H1 (cell line): ENCODE results near the gene ADM. TPM values are rescaled to one million over a fixed set of nuclear protein-coding genes. Genes with fewer than 3 reads are reported as not detected.

Experiments used
- ASH2L ChIP-seq: fragments of 200-600, 300-600 bp; sonication (generic); IDR thresholded peaks from one replicate; pipeline ENCODE4 v1.7.1; 2017; ENCODE audit warnings: low read length
- ATF2 ChIP-seq: IDR thresholded peaks from 2 replicates; pipeline ENCODE4 v1.6.1; 2012; ENCODE audit warnings: low read length, inconsistent platforms
- CBX5 ChIP-seq: fragments of 300-800, 300-1000 bp; sonication (generic); IDR thresholded peaks from 2 replicates; pipeline ENCODE4 v1.7.1; 2016; ENCODE audit warnings: antibody characterized with exemption, low read length, low read depth
- CTBP2 ChIP-seq: IDR thresholded peaks from 2 replicates; pipeline ENCODE4 v1.7.0; 2011; ENCODE audit warnings: borderline replicate concordance, mild to moderate bottlenecking, moderate library complexity, mixed read lengths, low read length; ENCODE audit not compliant: insufficient read depth, insufficient read length
- EZH2 ChIP-seq: fragments of 200-600 bp; sonication (generic); IDR thresholded peaks from 2 replicates; pipeline ENCODE4 v1.7.1; 2012; ENCODE audit warnings: low read depth, mild to moderate bottlenecking, moderate library complexity, low read length, inconsistent platforms; ENCODE audit not compliant: severe bottlenecking
- GTF2F1 ChIP-seq: IDR thresholded peaks from 2 replicates; pipeline ENCODE4 v1.6.1; 2012; ENCODE audit warnings: low read depth, low read length, improper control_type of control experiment, borderline replicate concordance
- JUN ChIP-seq: IDR thresholded peaks from 2 replicates; pipeline ENCODE4 v1.6.1; 2011; ENCODE audit warnings: low read depth, mild to moderate bottlenecking, improper control_type of control experiment, low read length
- JUND ChIP-seq: IDR thresholded peaks from 2 replicates; pipeline ENCODE4 v1.6.1; 2011; ENCODE audit warnings: mild to moderate bottlenecking, improper control_type of control experiment, low read length
- MAFK ChIP-seq: IDR thresholded peaks from 2 replicates; pipeline ENCODE4 v1.6.1; 2012; ENCODE audit warnings: low read depth, mild to moderate bottlenecking, improper control_type of control experiment, low read length
- NANOG ChIP-seq: IDR thresholded peaks from 2 replicates; pipeline ENCODE4 v1.6.1; 2011; ENCODE audit warnings: low read length, low read depth, mild to moderate bottlenecking, inconsistent platforms; ENCODE audit not compliant: insufficient read depth, poor library complexity, severe bottlenecking
- PHF8 ChIP-seq: fragments of 200-600 bp; sonication (generic); conservative IDR thresholded peaks from 2 replicates; pipeline ENCODE4 v1.7.1; 2012; ENCODE audit warnings: low read depth, mild to moderate bottlenecking, inconsistent platforms, low read length, moderate library complexity
- POU5F1 ChIP-seq: IDR thresholded peaks from 2 replicates; pipeline ENCODE4 v1.6.1; 2011; ENCODE audit warnings: low read depth, mild to moderate bottlenecking, low read length, moderate library complexity
- SAP30 ChIP-seq: fragments of 300-600 bp; sonication (generic); IDR thresholded peaks from 2 replicates; pipeline ENCODE4 v1.7.1; 2012; ENCODE audit warnings: low read length, moderate library complexity, mild to moderate bottlenecking, inconsistent platforms; ENCODE audit not compliant: insufficient read depth, insufficient replicate concordance
- SP1 ChIP-seq: IDR thresholded peaks from 2 replicates; pipeline ENCODE4 v1.6.1; 2011; ENCODE audit warnings: low read depth, low read length
- SRF ChIP-seq: IDR thresholded peaks from 2 replicates; pipeline ENCODE4 v1.6.1; 2011; ENCODE audit warnings: mild to moderate bottlenecking, low read depth, low read length, moderate library complexity
- TCF12 ChIP-seq: IDR thresholded peaks from 2 replicates; pipeline ENCODE4 v1.6.1; 2011; ENCODE audit warnings: low read depth, mild to moderate bottlenecking, low read length
- TEAD4 ChIP-seq: IDR thresholded peaks from 2 replicates; pipeline ENCODE4 v1.6.1; 2012; ENCODE audit warnings: low read depth, low read length, inconsistent platforms, mixed read lengths
- ZNF274 ChIP-seq: IDR thresholded peaks from 2 replicates; pipeline ENCODE4 v1.7.0; 2012; ENCODE audit warnings: low read length, borderline replicate concordance; ENCODE audit errors: extremely low read depth
- polyA plus RNA-seq, 7 experiments: library from polyadenylated mRNA; depleted of rRNA in 3 of 7; stranded (reverse) in 5 of 7; unstranded in 2 of 7; fragments of >200 nt in 5 of 7; fragments of 200-250 nt in 2 of 7; gene quantifications; 1 replicate in 5 of 7; 2 replicates in 1 of 7; 4 replicates in 1 of 7; pipeline versions ENCODE4 v1.2.1 to v1.2.3, GENCODE V29; 2011 to 2013; ENCODE audit warnings: missing spikeins in 2 of 7, mixed read lengths in 2 of 7
- total RNA-seq: library from RNA; stranded (reverse); fragmentation: NEBNext Ultra II Directional; extraction: Animal tissue kit (Norgen Biotek cat#: 25700); gene quantifications from 2 replicates; pipeline ENCODE4 v1.2.1, GENCODE V29; 2021

ADM gene
- total and polyA plus RNA-seq, 2 of the 8 experiments (the other 6 are each of a cell fraction or from before 2014, with no cell fraction given), result 94.1 to 95.6 TPM

- TF ChIP-seq ASH2L (no peak), JUN (no peak), SAP30 (no peak), POU5F1 (no peak), GTF2F1 (no peak), PHF8 (no peak), TCF12 (no peak), ZNF274 (no peak), TEAD4 (no peak), MAFK (no peak), CBX5 (no peak), JUND (no peak), EZH2 (no peak), NANOG (no peak), SP1 (no peak), ATF2 (no peak), SRF (no peak), CTBP2 (no peak)
- TF ChIP-seq, all 59 proteins: peak for 0
These were observed 31.1 kb upstream of the ADM start (continued) for GRCh38 chr11:10273738-10274137.
